ENCODE measurements around the gene CASTOR1.

The CASTOR1 gene

GRCh38 chr22:30318799-30319419 is 29.6 kb upstream of the CASTOR1 start:
- DNase-seq, result no peak

- DNase-seq, result no peak
Observed at GRCh38 chr22:30317778-30318177, 28.5 kb upstream of the CASTOR1 start.

- DNase-seq, result no peak
Observed at GRCh38 chr22:30315962-30316576, 26.8 kb upstream of the CASTOR1 start.

- peak; percentile 31 for DNase-seq
Observed at GRCh38 chr22:30314915-30315314, 25.6 kb upstream of the CASTOR1 start.

- no peak for DNase-seq
Observed at GRCh38 chr22:30313527-30314363, 24.4 kb upstream of the CASTOR1 start.

- DNase-seq, result no peak
Observed at GRCh38 chr22:30312053-30312452, 22.7 kb upstream of the CASTOR1 start.

- DNase-seq, result no peak
Observed at GRCh38 chr22:30310881-30311771, 21.8 kb upstream of the CASTOR1 start.

GRCh38 chr22:30309951-30310741 is 20.8 kb upstream of the CASTOR1 start:
- DNase-seq, result peak; percentile 48

GRCh38 chr22:30308518-30309230 is 19.4 kb upstream of the CASTOR1 start:
- DNase-seq, result no peak

GRCh38 chr22:30308093-30308492 is 18.8 kb upstream of the CASTOR1 start:
- DNase-seq, result no peak

GRCh38 chr22:30307041-30307574 is 17.8 kb upstream of the CASTOR1 start:
- DNase-seq, result no peak

- DNase-seq, result no peak
Observed at GRCh38 chr22:30306627-30307011, 17.3 kb upstream of the CASTOR1 start.

- DNase-seq, result peak; percentile 78
Observed at GRCh38 chr22:30305906-30306626, 16.8 kb upstream of the CASTOR1 start.

GRCh38 chr22:30305519-30305905 is 16.2 kb upstream of the CASTOR1 start:
- peak; percentile 63 for DNase-seq

- no peak for DNase-seq
Observed at GRCh38 chr22:30304495-30305244, 15.4 kb upstream of the CASTOR1 start.

- no peak for DNase-seq
Observed at GRCh38 chr22:30302810-30303138, 13.5 kb upstream of the CASTOR1 start.

GRCh38 chr22:30301995-30302809 is 12.9 kb upstream of the CASTOR1 start:
- DNase-seq, result no peak

GRCh38 chr22:30299322-30299721 is 10.0 kb upstream of the CASTOR1 start:
- no peak for DNase-seq
